Subcutaneous adipose tissue (tissue), 4 donors: Measurements from ENCODE around the gene ANKRD12. TPM values are rescaled to one million over a fixed set of nuclear protein-coding genes. Genes with fewer than 3 reads are reported as not detected.

Experiments used
- CTCF ChIP-seq: fragments of 450-650 bp; IDR thresholded peaks from one replicate; pipeline ENCODE4 v1.5.1; 2016; ENCODE audit warnings: low read depth, mild to moderate bottlenecking, control low read depth, antibody characterized with exemption, moderate library complexity
- total RNA-seq, 4 donors: library from RNA; depleted of rRNA; stranded (reverse); fragments of >200 nt; gene quantifications; one replicate each; pipeline ENCODE4 v1.1.0, GENCODE V29; 2016

ANKRD12 gene
- total RNA-seq, 4 donors from 2014 or later, result 38.6 to 99.5 (median 65.4) TPM

- TF ChIP-seq CTCF, result no peak
These were observed 184.5 kb downstream of the ANKRD12 start for GRCh38 chr18:9321017-9321452.

- TF ChIP-seq CTCF, result no peak
These were observed 185.2 kb downstream of the ANKRD12 start for GRCh38 chr18:9321736-9322135.

- TF ChIP-seq CTCF, result no peak
These were observed 186.2 kb downstream of the ANKRD12 start for GRCh38 chr18:9322744-9323143.

- no peak for TF ChIP-seq CTCF
These were observed 187.3 kb downstream of the ANKRD12 start for GRCh38 chr18:9323750-9324445.

- TF ChIP-seq CTCF, result no peak
These were observed 189.1 kb downstream of the ANKRD12 start for GRCh38 chr18:9325716-9326115.

- TF ChIP-seq CTCF, result no peak
These were observed 192.2 kb downstream of the ANKRD12 start for GRCh38 chr18:9328776-9329175.

- no peak for TF ChIP-seq CTCF
These were observed 192.9 kb downstream of the ANKRD12 start for GRCh38 chr18:9329471-9329870.
